Testis (tissue), 2 donors: ENCODE results near the gene GFRA4.

ENCODE experiments used
- POLR2A ChIP-seq: fragments of 450-650 bp; IDR thresholded peaks from one replicate; pipeline ENCODE4 v1.6.1; 2017; ENCODE audit warnings: antibody characterized with exemption, mild to moderate bottlenecking, moderate library complexity
- TF ChIP-seq, protein P1 (sequence below), 3 experiments: fragments of 450-650 bp in 2 of 3; fragments of 200-600 bp in 1 of 3; sonication (generic) in 1 of 3; IDR thresholded peaks; one replicate each; pipeline ENCODE4 v1.5.1; 2016 to 2019; ENCODE audit warnings: antibody characterized with exemption in 3 of 3, mild to moderate bottlenecking in 2 of 3, moderate library complexity in 1 of 3

DNA sequence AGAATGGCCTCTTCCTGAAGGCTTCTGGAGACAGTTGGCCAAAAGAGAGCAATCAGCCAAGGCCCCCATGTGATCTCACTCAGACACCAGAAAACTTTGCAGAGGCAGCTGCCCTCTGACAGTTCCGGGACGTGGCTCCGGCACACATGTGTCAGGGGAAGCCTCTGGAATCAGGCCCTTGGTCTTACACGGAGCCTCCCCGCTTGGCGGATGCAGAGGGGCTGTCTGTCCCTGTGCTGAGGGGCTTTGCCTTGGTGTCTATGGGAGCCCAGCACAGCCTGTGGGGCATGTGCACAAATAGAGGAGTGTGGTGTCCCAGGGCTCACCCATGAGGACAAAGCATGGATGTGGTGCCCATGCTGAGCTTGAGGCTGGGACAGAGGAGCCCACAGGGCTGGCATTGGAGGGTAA lies 35.4 kb upstream of the GFRA4 start:
- no peak for TF ChIP-seq POLR2A
- TF ChIP-seq, protein P1, sequence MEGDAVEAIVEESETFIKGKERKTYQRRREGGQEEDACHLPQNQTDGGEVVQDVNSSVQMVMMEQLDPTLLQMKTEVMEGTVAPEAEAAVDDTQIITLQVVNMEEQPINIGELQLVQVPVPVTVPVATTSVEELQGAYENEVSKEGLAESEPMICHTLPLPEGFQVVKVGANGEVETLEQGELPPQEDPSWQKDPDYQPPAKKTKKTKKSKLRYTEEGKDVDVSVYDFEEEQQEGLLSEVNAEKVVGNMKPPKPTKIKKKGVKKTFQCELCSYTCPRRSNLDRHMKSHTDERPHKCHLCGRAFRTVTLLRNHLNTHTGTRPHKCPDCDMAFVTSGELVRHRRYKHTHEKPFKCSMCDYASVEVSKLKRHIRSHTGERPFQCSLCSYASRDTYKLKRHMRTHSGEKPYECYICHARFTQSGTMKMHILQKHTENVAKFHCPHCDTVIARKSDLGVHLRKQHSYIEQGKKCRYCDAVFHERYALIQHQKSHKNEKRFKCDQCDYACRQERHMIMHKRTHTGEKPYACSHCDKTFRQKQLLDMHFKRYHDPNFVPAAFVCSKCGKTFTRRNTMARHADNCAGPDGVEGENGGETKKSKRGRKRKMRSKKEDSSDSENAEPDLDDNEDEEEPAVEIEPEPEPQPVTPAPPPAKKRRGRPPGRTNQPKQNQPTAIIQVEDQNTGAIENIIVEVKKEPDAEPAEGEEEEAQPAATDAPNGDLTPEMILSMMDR (IDR thresholded peaks at IDR 0.05) = no peak
